HepG2 (cell line): ENCODE measurements around the gene SNRPD3. TPM values are rescaled to one million over a fixed set of nuclear protein-coding genes. Genes with fewer than 3 reads are reported as not detected.

ENCODE experiments used
- ATAC-seq: fragments of 200-7000 bp; cut with Tn5 transposase; 3 replicates; pipeline ENCODE4 v1.9.1; 2020; ENCODE audit warnings: mild to moderate bottlenecking, moderate library complexity
- BruUV-seq: library from RNA; stranded (reverse); fragments of 400-500 nt; replicated peaks from 2 replicates; lab custom pipeline; 2021; lab: Mats Ljungman, UMichigan
- CTCF ChIA-PET: fragments of 300-600 bp; formaldehyde crosslinking; extraction: SDS; loops from one replicate; lab custom pipeline; 2021; ENCODE audit warnings: low total read pairs, inconsistent platforms, low intra/inter-chr PET ratio; lab: Yijun Ruan, JAX
- POLR2A ChIA-PET: fragments of 350-600 bp; sonication (Branson Sonifier 250); formaldehyde crosslinking; loops from one replicate; lab custom pipeline; 2020; ENCODE audit warnings: antibody characterized with exemption, inconsistent platforms; lab: Yijun Ruan, JAX
- DNase-seq: peaks from one replicate; pipeline ENCODE4 v3.0.0-alpha.2; 2015; ENCODE audit warnings: low spot score
- FAIRE-seq: peaks from 3 replicates; lab custom pipeline; 2011; peaks lifted over from hg19 to GRCh38; lab: Jason Lieb, UNC
- H2AFZ ChIP-seq: one replicate; pipeline ENCODE4 v1.6.1; 2011; ENCODE audit warnings: low read length, inconsistent platforms
- H3K27ac ChIP-seq: fragments of 300-600 bp; 3 replicates; pipeline ENCODE4 v1.8.0; 2011; ENCODE audit warnings: mixed run types, mild to moderate bottlenecking, mixed read lengths, low read length, inconsistent platforms; ENCODE audit not compliant: insufficient read depth; ENCODE audit errors: extremely low read length
- H3K27me3 ChIP-seq, 2 experiments: fragments of 200-600 bp in 1 of 2; 2 replicates in 1 of 2; 3 replicates in 1 of 2; pipeline versions ENCODE4 v1.6.0 to v1.8.0; 2011; ENCODE audit warnings: low read length in 2 of 2, mild to moderate bottlenecking in 2 of 2, moderate library complexity in 2 of 2, inconsistent platforms in 1 of 2; ENCODE audit not compliant: insufficient read depth in 2 of 2, control insufficient read depth in 1 of 2
- H3K36me3 ChIP-seq, 2 experiments: fragments of 200-600 bp in 1 of 2; replicated peaks in 1 of 2; 2 replicates in 1 of 2; 3 replicates in 1 of 2; pipeline versions ENCODE4 v1.5.1 to v1.8.0; 2011; ENCODE audit warnings: low read length in 2 of 2, inconsistent platforms in 1 of 2; ENCODE audit not compliant: insufficient read depth in 2 of 2, control insufficient read depth in 1 of 2
- H3K4me1 ChIP-seq: 2 replicates; pipeline ENCODE4 v1.5.1; 2012; ENCODE audit warnings: low read length, inconsistent platforms; ENCODE audit not compliant: insufficient read depth
- H3K4me2 ChIP-seq: 2 replicates; pipeline ENCODE4 v1.6.0; 2011; ENCODE audit warnings: low read depth, low read length, inconsistent platforms
- H3K4me3 ChIP-seq, 3 experiments: fragments of 200-600 bp in 1 of 3; sonication (generic), shearing (Covaris generic) in 1 of 3; replicated peaks in 1 of 3; 2 replicates each; pipeline ENCODE4 v1.5.1; 2011 to 2016; ENCODE audit warnings: low read length in 3 of 3, inconsistent platforms in 2 of 3, low read depth in 2 of 3, mild to moderate bottlenecking in 2 of 3, control low read depth in 1 of 3, mixed read lengths in 1 of 3; ENCODE audit not compliant: insufficient read depth in 1 of 3
- H3K79me2 ChIP-seq: one replicate; pipeline ENCODE4 v1.6.1; 2011; ENCODE audit warnings: low read length, inconsistent platforms; ENCODE audit not compliant: insufficient read depth
- H3K9ac ChIP-seq: 2 replicates; pipeline ENCODE4 v1.6.0; 2011; ENCODE audit warnings: mild to moderate bottlenecking, low read depth, low read length, inconsistent platforms; ENCODE audit not compliant: insufficient read depth
- H3K9me3 ChIP-seq: 2 replicates; pipeline ENCODE4 v1.5.1; 2012; ENCODE audit warnings: mild to moderate bottlenecking, low read length
- H4K20me1 ChIP-seq: 2 replicates; pipeline ENCODE4 v1.6.0; 2011; ENCODE audit warnings: inconsistent platforms, mild to moderate bottlenecking, low read length, moderate library complexity; ENCODE audit not compliant: insufficient read depth
- DPF2 ChIP-seq: sonication (generic); formaldehyde crosslinking; IDR thresholded peaks from 2 replicates; pipeline ENCODE4 v1.4.0; 2020; ENCODE audit warnings: mild to moderate bottlenecking, low read depth, missing genetic modification reagents, borderline replicate concordance
- ETV5 ChIP-seq: IDR thresholded peaks from 2 replicates; pipeline ENCODE4 v1.6.1; 2018; ENCODE audit warnings: missing biosample characterization, missing genetic modification reagents, inconsistent platforms, borderline replicate concordance
- NFYC ChIP-seq: IDR thresholded peaks from 2 replicates; pipeline ENCODE4 v1.6.1; 2016; ENCODE audit warnings: missing genetic modification reagents, missing compliant biosample characterization
- POLR2A ChIP-seq, 2 experiments: IDR thresholded peaks; 2 replicates each; pipeline ENCODE4 v1.6.1; 2011; ENCODE audit warnings: low read depth in 2 of 2, low read length in 2 of 2, mild to moderate bottlenecking in 1 of 2, moderate library complexity in 1 of 2; ENCODE audit not compliant: insufficient read depth in 1 of 2
- RBFOX2 ChIP-seq: fragments of 200-400 bp; formaldehyde crosslinking; IDR thresholded peaks from 2 replicates; pipeline ENCODE4 v1.6.1; 2017; ENCODE audit warnings: low read depth, mild to moderate bottlenecking, low read length
- SETDB1 ChIP-seq: sonication (generic); formaldehyde crosslinking; IDR thresholded peaks from 2 replicates; pipeline ENCODE4 v1.5.1; 2020; ENCODE audit warnings: missing genetic modification reagents, mild to moderate bottlenecking, borderline replicate concordance
- UBTF ChIP-seq: sonication (generic); formaldehyde crosslinking; IDR thresholded peaks from 2 replicates; pipeline ENCODE4 v1.4.0; 2020; ENCODE audit warnings: mild to moderate bottlenecking, missing genetic modification reagents
- ZNF382 ChIP-seq: sonication (generic); formaldehyde crosslinking; IDR thresholded peaks from 2 replicates; pipeline ENCODE4 v1.5.0; 2020; ENCODE audit warnings: missing genetic modification reagents, mild to moderate bottlenecking, borderline replicate concordance
- WGBS: methylation state at CpG from one replicate; pipeline ENCODE4 v1.1.6; 2017; ENCODE audit warnings: low lambda C conversion rate; 5-methylcytosine and 5-hydroxymethylcytosine counted together
- in situ Hi-C: cut with HindIII; loops from 2 replicates; pipeline ENCODE4 v1.10.0; 2017; ENCODE audit warnings: low pct_unique_long_range_greater_than_20kb; ENCODE audit not compliant: extremely low pct_ligation_motif_present
- intact Hi-C: fragments of 100-400 bp; cut with micrococcal nuclease; formaldehyde crosslinking; loops from one replicate; pipeline ENCODE4 v1.10.0; 2022; ENCODE audit not compliant: unreplicated experiment
- polyA plus RNA-seq, 8 experiments: library from polyadenylated mRNA; depleted of rRNA in 3 of 8; stranded (reverse) in 7 of 8; unstranded in 1 of 8; fragments of >200 nt; fragmentation: Illumina TruSeq in 4 of 8; extraction: Trizol in 4 of 8; gene quantifications; 2 replicates each; pipeline versions ENCODE4 v1.2.1 to v1.2.3, GENCODE V29; 2011 to 2016; ENCODE audit warnings: low read depth in 4 of 8, missing spikeins in 1 of 8, mixed read lengths in 1 of 8; ENCODE audit not compliant: insufficient read depth in 1 of 8
- total RNA-seq, 5 experiments: library from RNA; depleted of rRNA; stranded (reverse); fragments of >200 nt; fragmentation: Illumina TruSeq; extraction: Trizol; gene quantifications; 2 replicates each; pipeline ENCODE4 v1.2.3, GENCODE V29; 2016; ENCODE audit warnings: low read depth in 1 of 5
- TF ChIP-seq, protein P1 (sequence below): sonication (generic); formaldehyde crosslinking; IDR thresholded peaks from 2 replicates; pipeline ENCODE4 v1.4.0; 2020; ENCODE audit warnings: mild to moderate bottlenecking, missing genetic modification reagents, borderline replicate concordance

SNRPD3 gene
- total and polyA plus RNA-seq, 2 of the 13 experiments (the other 11 are each of a cell fraction or from before 2014, with no cell fraction given): 110 to 209 TPM

DNA sequence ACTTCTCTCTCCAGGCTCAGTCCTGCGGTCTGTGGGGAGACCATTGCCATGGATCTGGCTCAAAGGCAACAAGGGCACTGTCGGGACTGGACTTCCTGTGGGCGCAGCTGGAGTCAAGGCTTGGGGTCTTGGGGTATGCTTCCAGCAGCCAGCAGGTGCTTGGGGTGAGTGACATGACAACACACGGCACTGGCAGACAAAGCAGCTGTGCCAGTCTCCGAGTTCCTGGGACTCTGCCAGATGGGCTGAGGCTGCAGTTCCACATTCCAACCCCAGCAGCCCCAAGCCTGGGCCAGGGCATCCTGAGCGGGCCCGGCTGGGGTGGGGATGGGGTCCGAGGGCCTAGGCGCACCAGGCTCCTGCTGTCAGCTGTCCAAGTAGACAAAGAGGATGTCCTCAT, 13.2 kb upstream of the SNRPD3 start:
- 96% methylated on average over 3 of the region's 9 CpGs for WGBS
- H3K4me1 ChIP-seq: peaks cover 23% of the 10 kb centered on the region
- CTCF ChIA-PET: no interaction called here

DNA sequence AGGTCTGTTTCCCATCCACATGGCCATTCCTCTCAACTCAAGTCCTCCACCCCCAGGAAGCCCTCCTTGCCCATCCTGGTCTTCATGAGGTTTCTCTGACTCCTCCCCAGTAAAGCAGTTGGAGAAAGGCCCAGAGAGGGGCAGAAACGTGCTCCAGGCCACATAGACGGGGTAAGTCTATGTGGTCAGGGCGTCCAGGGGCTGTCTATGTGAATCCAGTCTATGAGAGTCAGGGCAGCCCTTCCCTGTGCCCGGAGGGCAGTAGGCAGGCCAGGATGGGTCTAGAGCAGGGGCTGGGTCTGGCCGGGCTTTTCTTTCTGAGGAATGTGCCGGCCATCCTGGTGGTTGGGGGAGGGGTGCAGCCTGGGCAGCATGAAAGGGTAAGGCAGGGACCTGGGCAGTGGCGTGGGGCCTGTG, 12.6 kb upstream of the SNRPD3 start:
- Histone ChIP-seq H3K4me3 (no peak overlapping the region), H3K4me1 (peaks cover 28% of the 10 kb centered on the region), H3K4me2 (no peak overlapping the region), H3K27me3 (no peaks in the 10 kb centered on the region), H3K27ac (no peak overlapping the region), H3K36me3 (peaks cover 54 to 76% of the 10 kb centered on the region in 2 experiments), H3K9me3 (no peaks in the 10 kb centered on the region), H2AFZ (no peak overlapping the region), H3K9ac (no peak overlapping the region), H3K79me2 (peaks cover 10% of the 10 kb centered on the region), H4K20me1 (no peaks in the 10 kb centered on the region)
- intact Hi-C loops: no loop called here
- FAIRE-seq (no peak), DNase-seq (no peak), ATAC-seq (no peak)
- in situ Hi-C loops: no loop called here
- BruUV-seq: no TSS peak
- 92% methylated on average over 6 of the region's 7 CpGs for WGBS
- POLR2A ChIA-PET: no interaction called here
- TF ChIP-seq POLR2A (IDR thresholded peaks at IDR 0.05; ENCODE audit: insufficient read depth in 1 of 2, low read depth in 2 of 2, low read length in 2 of 2) (peak in 1 of 2 experiments; percentile 1; a peak in 1 of 4 replicates), UBTF (no peak), ZNF382 (CRISPR knock-in tag) (no peak), NFYC (CRISPR knock-in tag) (no peak)
- TF ChIP-seq, protein P1, sequence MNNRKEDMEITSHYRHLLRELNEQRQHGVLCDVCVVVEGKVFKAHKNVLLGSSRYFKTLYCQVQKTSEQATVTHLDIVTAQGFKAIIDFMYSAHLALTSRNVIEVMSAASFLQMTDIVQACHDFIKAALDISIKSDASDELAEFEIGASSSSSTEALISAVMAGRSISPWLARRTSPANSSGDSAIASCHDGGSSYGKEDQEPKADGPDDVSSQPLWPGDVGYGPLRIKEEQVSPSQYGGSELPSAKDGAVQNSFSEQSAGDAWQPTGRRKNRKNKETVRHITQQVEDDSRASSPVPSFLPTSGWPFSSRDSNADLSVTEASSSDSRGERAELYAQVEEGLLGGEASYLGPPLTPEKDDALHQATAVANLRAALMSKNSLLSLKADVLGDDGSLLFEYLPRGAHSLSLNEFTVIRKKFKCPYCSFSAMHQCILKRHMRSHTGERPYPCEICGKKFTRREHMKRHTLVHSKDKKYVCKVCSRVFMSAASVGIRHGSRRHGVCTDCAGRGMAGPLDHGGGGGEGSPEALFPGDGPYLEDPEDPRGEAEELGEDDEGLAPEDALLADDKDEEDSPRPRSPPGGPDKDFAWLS (CRISPR knock-in tag): no peak
- CTCF ChIA-PET: no interaction called here

More for the DNA sequence above, 13.2 kb upstream of the SNRPD3 start:
- BruUV-seq: no TSS peak
- H3K36me3 ChIP-seq: peaks cover 50 to 71% of the 10 kb centered on the region in 2 experiments
- no peak overlapping the region for H3K27ac ChIP-seq
- ATAC-seq (no peak), DNase-seq (no peak), FAIRE-seq (no peak)
- H3K27me3 ChIP-seq: no peaks in the 10 kb centered on the region
- no peaks in the 10 kb centered on the region for H3K9me3 ChIP-seq
- no peaks in the 10 kb centered on the region for H4K20me1 ChIP-seq
- POLR2A ChIA-PET: interaction anchor here (1.5 kb wide), 1 partner anchor 12 kb away, joined by 3 read pairs; no protein-coding TSS in a partner anchor
- H3K4me3 ChIP-seq: no peak overlapping the region
- intact Hi-C loops: no loop called here
- H3K4me2 ChIP-seq: no peak overlapping the region
- TF ChIP-seq RBFOX2 (0 out of 2 replicates have a peak, but pooled peaks have one; percentile 28), SETDB1 (CRISPR knock-in tag) (no peak), DPF2 (CRISPR knock-in tag) (no peak), ETV5 (no peak)
- TF ChIP-seq, all 625 proteins: peak for 1
- Histone ChIP-seq H3K9ac (no peak overlapping the region), H2AFZ (no peak overlapping the region), H3K79me2 (peaks cover 5% of the 10 kb centered on the region)
- in situ Hi-C loops: no loop called here
